ENCODE results near the gene ZNF574.

- TF ChIP-seq POLR2A (IDR thresholded peaks at IDR 0.05) (no peak), CTCF (IDR thresholded peaks at IDR 0.05) (no peak)
Measured at GRCh38 chr19:42078058-42078457, 2.1 kb downstream of the ZNF574 start.
